Effector memory CD8-positive, alpha-beta T cell (primary cell): Measurements from ENCODE around the gene ESPNL.

Experiments used
- ATAC-seq: fragments of 150-1000 bp; cut with Tn5 transposase; replicated peaks from 2 replicates; pipeline ENCODE4 v1.10.0; 2021; ENCODE audit warnings: mild to moderate bottlenecking, moderate library complexity
- DNase-seq, 3 experiments: peaks; one replicate each; pipeline ENCODE4 v3.0.0; 2021
- H3K27ac Mint-ChIP-seq, 2 donors: one replicate each; pipeline ENCODE4 v1.8.0; 2022; ENCODE audit warnings: mild to moderate bottlenecking in 2 of 2, mixed read lengths in 2 of 2, moderate library complexity in 2 of 2
- H3K27me3 Mint-ChIP-seq, 2 donors: one replicate each; pipeline ENCODE4 v1.8.0; 2022; ENCODE audit warnings: mixed read lengths in 2 of 2
- H3K36me3 Mint-ChIP-seq: one replicate; pipeline ENCODE4 v1.8.0; 2022; ENCODE audit warnings: mild to moderate bottlenecking, moderate library complexity, mixed read lengths; ENCODE audit not compliant: insufficient read depth
- H3K4me1 Mint-ChIP-seq, 2 donors: one replicate each; pipeline ENCODE4 v1.8.0; 2022; ENCODE audit warnings: low read depth in 2 of 2, mixed read lengths in 2 of 2
- H3K4me3 Mint-ChIP-seq, 2 donors: one replicate each; pipeline ENCODE4 v1.8.0; 2022; ENCODE audit warnings: mild to moderate bottlenecking in 2 of 2, mixed read lengths in 2 of 2, moderate library complexity in 2 of 2
- H3K9me3 Mint-ChIP-seq, 2 donors: one replicate each; pipeline ENCODE4 v1.8.0; 2022; ENCODE audit warnings: mixed read lengths in 2 of 2

The ESPNL gene

DNA sequence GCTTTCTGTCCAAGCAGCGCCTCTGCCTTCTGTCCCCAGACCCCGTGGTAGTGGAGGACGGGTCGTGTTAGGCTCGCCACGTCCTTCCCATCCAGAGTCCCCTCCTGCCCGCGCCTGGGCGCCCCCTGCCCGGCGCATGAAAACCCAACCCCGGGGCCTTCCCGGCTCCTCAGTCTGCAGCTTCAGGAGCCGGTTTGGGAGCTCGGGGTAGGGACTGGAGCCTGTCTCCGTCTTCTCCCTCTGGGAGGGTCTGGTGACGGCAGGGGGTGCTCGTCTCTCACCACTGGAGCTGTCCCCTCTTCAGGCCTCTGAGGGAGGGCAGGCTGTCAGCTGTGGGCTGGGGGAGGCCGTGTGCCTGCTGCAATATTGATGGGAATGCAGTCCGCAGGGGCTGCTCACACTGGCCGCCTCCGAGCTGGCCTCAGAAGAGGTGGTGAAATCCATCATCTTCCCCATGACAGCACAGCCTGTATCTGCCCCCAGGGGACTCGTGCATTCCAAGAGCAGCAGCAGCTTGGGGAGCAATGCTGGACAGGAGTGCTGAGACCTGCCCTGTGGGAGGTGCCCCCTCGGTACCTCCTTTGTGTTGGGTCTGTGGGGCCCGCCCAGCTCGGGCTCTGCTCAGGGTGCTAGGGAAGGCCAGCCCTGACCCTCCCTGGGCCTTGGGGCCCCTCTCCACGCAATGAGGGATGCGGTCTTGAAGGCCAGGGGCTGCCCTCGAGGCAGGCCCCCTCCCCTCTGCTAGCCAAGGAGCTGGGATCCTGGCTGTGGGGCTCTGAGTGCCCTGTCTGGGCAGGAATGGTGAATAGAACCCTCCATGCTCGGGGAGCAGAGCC is 20.5 kb downstream of the ESPNL start:
- Mint-ChIP-seq H3K27ac (no peak overlapping the region), H3K9me3 (peaks cover 0 to 1% of the 10 kb centered on the region in 2 donors), H3K4me3 (no peak overlapping the region), H3K4me1 (no peaks in the 10 kb centered on the region), H3K36me3 (no peaks in the 10 kb centered on the region), H3K27me3 (peaks cover 22 to 26% of the 10 kb centered on the region in 2 donors)
- DNase-seq (no peak), ATAC-seq (no peak)

GRCh38 chr2:238121511-238122286 is 21.6 kb downstream of the ESPNL start:
- Mint-ChIP-seq H3K36me3 (no peaks in the 10 kb centered on the region), H3K4me1 (no peaks in the 10 kb centered on the region), H3K27ac (no peak overlapping the region), H3K27me3 (peaks cover 14 to 21% of the 10 kb centered on the region in 2 donors), H3K9me3 (peaks cover 0 to 1% of the 10 kb centered on the region in 2 donors), H3K4me3 (no peak overlapping the region)
- no peak for DNase-seq
- ATAC-seq, result no peak

DNA sequence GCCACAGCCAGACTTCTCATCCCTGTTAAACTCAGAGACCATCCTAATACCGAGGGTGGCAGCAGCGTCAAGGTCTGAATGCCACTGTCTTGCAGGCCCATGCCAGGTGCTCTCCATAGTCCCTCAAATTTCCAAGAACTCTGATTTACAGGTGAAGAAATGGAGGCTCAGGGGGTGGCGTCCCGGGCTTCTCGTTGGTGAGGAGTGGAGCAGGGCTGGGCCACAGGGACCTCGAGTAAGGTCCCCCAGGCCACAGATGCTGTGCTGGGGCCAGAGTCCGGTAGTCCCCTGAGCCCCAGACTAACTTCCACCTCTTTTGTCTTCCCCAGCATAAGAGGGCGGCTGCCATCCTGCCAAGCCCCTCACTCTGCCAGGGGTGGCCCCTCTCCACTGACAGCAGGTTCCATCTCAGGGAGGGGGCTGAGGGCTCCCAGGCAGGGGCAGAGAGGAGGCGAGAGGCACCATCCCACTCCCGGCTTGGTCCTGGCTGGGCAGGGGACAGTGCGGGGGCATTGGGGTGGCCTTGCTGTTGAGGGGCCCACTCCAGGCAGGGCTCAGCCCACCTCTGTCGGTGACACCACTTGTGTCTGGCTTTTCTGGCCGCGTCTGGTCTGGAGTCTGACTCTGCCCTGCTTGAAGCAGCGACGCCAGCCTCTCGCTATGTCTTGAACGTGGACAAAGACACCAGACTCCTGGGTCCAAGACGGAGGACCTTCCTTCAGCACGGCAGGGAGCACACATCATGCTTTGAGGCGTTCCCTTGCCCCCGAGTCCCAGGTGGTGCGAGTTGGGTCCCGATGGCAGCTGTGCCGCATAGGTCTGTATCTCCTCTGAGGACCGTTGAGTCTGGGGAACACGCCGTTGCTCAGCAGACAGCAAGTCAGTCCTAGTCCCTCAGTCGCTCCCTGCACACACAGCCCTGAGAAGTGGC is 22.4 kb downstream of the ESPNL start:
- H3K4me3 Mint-ChIP-seq, result no peak overlapping the region
- peaks cover 6 to 16% of the 10 kb centered on the region in 2 donors for H3K27me3 Mint-ChIP-seq
- no peak overlapping the region for H3K27ac Mint-ChIP-seq
- H3K36me3 Mint-ChIP-seq, result no peaks in the 10 kb centered on the region
- ATAC-seq (no peak), DNase-seq (no peak)
- peaks cover 0 to 1% of the 10 kb centered on the region in 2 donors for H3K9me3 Mint-ChIP-seq
- H3K4me1 Mint-ChIP-seq, result no peaks in the 10 kb centered on the region

- H3K9me3 Mint-ChIP-seq, result no peaks in the 10 kb centered on the region
- H3K4me1 Mint-ChIP-seq, result no peaks in the 10 kb centered on the region
- peaks cover 0 to 10% of the 10 kb centered on the region in 2 donors for H3K27me3 Mint-ChIP-seq
- H3K27ac Mint-ChIP-seq, result no peak overlapping the region
- no peak for DNase-seq
- H3K36me3 Mint-ChIP-seq, result no peaks in the 10 kb centered on the region
- ATAC-seq, result no peak
- no peak overlapping the region for H3K4me3 Mint-ChIP-seq
These were observed 23.3 kb downstream of the ESPNL start for GRCh38 chr2:238123218-238123971.

- Mint-ChIP-seq H3K4me1 (no peaks in the 10 kb centered on the region), H3K36me3 (no peaks in the 10 kb centered on the region), H3K27me3 (peaks cover 0 to 4% of the 10 kb centered on the region in 2 donors), H3K27ac (no peak overlapping the region), H3K9me3 (no peaks in the 10 kb centered on the region), H3K4me3 (no peak overlapping the region)
- ATAC-seq (no peak), DNase-seq (no peak)
These were observed 23.9 kb downstream of the ESPNL start for GRCh38 chr2:238123991-238124470.

GRCh38 chr2:238124488-238125126 is 24.5 kb downstream of the ESPNL start:
- DNase-seq (no peak), ATAC-seq (no peak)
- Mint-ChIP-seq H3K9me3 (no peaks in the 10 kb centered on the region), H3K4me1 (no peaks in the 10 kb centered on the region), H3K4me3 (no peak overlapping the region), H3K27ac (no peak overlapping the region), H3K36me3 (no peaks in the 10 kb centered on the region), H3K27me3 (no peaks in the 10 kb centered on the region)

DNA sequence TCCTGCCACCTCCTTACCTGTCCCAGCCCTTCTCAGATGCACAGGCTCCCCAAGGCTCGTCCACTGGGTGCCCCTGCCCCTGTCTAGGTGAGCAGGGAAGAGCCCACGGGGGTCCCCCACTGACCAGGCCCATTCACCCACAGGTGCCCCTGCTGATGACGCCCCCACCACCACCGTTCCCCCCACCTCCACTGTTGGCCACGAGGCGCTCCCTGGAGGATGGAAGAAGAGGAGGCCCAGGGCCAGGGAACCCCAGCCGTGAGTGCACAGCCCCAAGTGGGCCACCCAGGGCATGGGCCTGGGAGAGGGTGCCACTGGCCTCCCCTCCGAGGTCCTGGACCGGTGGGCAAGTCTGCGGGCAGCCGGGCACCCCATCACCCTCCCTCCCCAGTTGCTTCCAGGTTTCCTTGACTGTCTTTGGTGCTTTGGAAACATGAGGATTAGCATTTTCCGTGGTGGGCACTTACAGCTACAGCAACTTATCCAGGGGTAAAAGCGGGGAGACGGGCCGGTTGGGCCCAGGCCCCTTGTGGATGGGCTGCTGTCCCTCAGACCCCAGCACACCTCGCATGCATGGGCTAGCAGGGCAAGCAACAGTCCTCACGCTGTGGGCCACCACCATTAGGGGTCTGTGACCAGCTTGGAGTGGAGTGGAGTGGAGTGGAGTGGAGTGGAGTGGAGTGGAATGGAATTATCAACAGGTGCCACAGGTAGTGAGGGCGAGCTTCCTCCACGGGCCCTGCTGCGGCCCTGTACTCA is 25.2 kb downstream of the ESPNL start:
- DNase-seq (no peak), ATAC-seq (no peak)
- Mint-ChIP-seq H3K4me1 (no peaks in the 10 kb centered on the region), H3K9me3 (no peaks in the 10 kb centered on the region), H3K36me3 (no peaks in the 10 kb centered on the region), H3K27ac (no peak overlapping the region), H3K27me3 (no peaks in the 10 kb centered on the region), H3K4me3 (no peak overlapping the region)

- H3K27me3 Mint-ChIP-seq, result no peaks in the 10 kb centered on the region
- DNase-seq (no peak), ATAC-seq (no peak)
- no peaks in the 10 kb centered on the region for H3K4me1 Mint-ChIP-seq
- H3K27ac Mint-ChIP-seq, result no peak overlapping the region
- H3K9me3 Mint-ChIP-seq, result no peaks in the 10 kb centered on the region
- H3K36me3 Mint-ChIP-seq, result no peaks in the 10 kb centered on the region
- H3K4me3 Mint-ChIP-seq, result no peak overlapping the region
These were observed 26.2 kb downstream of the ESPNL start for GRCh38 chr2:238126338-238126737.

DNA sequence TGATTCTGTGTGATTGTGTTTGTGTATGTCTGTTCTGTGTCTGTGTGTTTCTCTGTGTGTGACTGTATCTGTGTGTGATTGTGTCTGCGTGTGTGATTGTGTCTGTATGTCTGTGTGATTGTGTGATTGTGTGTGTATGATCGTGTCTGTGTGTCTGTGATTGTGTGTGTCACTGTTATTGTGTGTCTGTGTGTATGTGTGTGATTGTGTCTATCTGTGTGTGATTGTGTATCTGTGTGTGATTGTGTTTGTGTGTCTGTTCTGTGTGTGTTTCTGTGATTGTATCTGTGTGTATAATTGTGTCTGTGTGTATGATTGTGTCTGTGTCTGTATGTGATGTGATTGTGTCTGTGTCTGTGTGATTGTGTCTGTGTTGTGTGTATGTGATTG is 26.6 kb downstream of the ESPNL start:
- DNase-seq (no peak), ATAC-seq (no peak)
- Mint-ChIP-seq H3K9me3 (no peaks in the 10 kb centered on the region), H3K27ac (no peak overlapping the region), H3K27me3 (no peaks in the 10 kb centered on the region), H3K4me3 (no peak overlapping the region), H3K36me3 (no peaks in the 10 kb centered on the region), H3K4me1 (no peaks in the 10 kb centered on the region)

- Mint-ChIP-seq H3K4me1 (no peaks in the 10 kb centered on the region), H3K27ac (no peak overlapping the region), H3K36me3 (no peaks in the 10 kb centered on the region), H3K4me3 (no peak overlapping the region), H3K27me3 (no peaks in the 10 kb centered on the region), H3K9me3 (no peaks in the 10 kb centered on the region)
- ATAC-seq, result peak; percentile 68
- DNase-seq, result no peak
These were observed 27.3 kb downstream of the ESPNL start for GRCh38 chr2:238127165-238128060.

DNA sequence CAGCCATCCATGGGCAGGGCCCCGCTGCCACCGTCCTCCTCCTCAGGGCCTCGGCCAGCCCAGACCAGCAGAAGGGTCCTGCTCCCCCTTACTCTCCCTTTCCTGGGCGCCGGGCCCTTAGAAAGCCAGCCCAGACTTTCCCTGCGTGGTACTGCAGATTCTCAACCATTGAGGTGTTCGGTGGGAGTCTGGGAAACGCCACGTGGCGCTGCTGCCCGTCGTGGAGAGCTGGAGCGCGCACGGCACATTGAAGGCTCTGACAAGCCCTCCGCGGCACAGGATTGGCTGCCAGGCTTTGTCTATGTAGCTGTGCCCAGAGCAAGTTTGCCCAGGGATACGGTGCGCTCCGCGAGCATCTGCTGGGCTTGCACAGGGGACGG is 27.9 kb downstream of the ESPNL start:
- no peaks in the 10 kb centered on the region for H3K27me3 Mint-ChIP-seq
- H3K27ac Mint-ChIP-seq, result no peak overlapping the region
- no peaks in the 10 kb centered on the region for H3K36me3 Mint-ChIP-seq
- no peaks in the 10 kb centered on the region for H3K4me1 Mint-ChIP-seq
- DNase-seq (no peak), ATAC-seq (no peak)
- no peak overlapping the region for H3K4me3 Mint-ChIP-seq
- H3K9me3 Mint-ChIP-seq, result no peaks in the 10 kb centered on the region
